SIG-M5 treated with dmso at 0.1 percent for 504 hours (cell line): ENCODE measurements around the gene CLCN2.
"Not testable (repeated sequence)": the region's sequence is repeated elsewhere in the genome, so short reads cannot be mapped to it uniquely, and the experiment has no call there.

Experiments used
- DNase-seq: peaks from one replicate; lab custom pipeline; 2025; ENCODE audit not compliant: unreplicated experiment; lab: John Stamatoyannopoulos, UW

Gene CLCN2

GRCh38 chr3:184347321-184348056, 13.9 kb downstream of the CLCN2 start:
- no peak for DNase-seq

- no peak for DNase-seq
Measured at GRCh38 chr3:184346480-184347190, 14.8 kb downstream of the CLCN2 start.

GRCh38 chr3:184345317-184346144, 15.9 kb downstream of the CLCN2 start:
- peak; percentile 82 for DNase-seq

GRCh38 chr3:184344579-184345316, 16.7 kb downstream of the CLCN2 start:
- DNase-seq, result no peak

GRCh38 chr3:184343200-184343876, 18.1 kb downstream of the CLCN2 start:
- DNase-seq, result no peak

GRCh38 chr3:184341925-184342324, 19.5 kb downstream of the CLCN2 start:
- DNase-seq, result no peak

- not testable (repeated sequence) for DNase-seq
Measured at GRCh38 chr3:184339451-184340135, 21.8 kb downstream of the CLCN2 start.

GRCh38 chr3:184339001-184339400, 22.4 kb downstream of the CLCN2 start:
- no peak for DNase-seq

- no peak for DNase-seq
Measured at GRCh38 chr3:184338511-184338945, 22.9 kb downstream of the CLCN2 start.

GRCh38 chr3:184337981-184338380, 23.4 kb downstream of the CLCN2 start:
- no peak for DNase-seq

GRCh38 chr3:184337399-184337714, 24.0 kb downstream of the CLCN2 start, which contains the start of gene FAM131A:
Gene FAM131A, plus strand, starts transcription at chr3:184337600. Its CDS starts 31 bp downstream, at chr3:184337631.
- DNase-seq, result no peak

GRCh38 chr3:184336547-184337398, 24.6 kb downstream of the CLCN2 start:
- no peak for DNase-seq

- DNase-seq, result peak; percentile 45
Measured at GRCh38 chr3:184335661-184336546, 25.5 kb downstream of the CLCN2 start.

- DNase-seq, result no peak
Measured at GRCh38 chr3:184335291-184335660, 26.1 kb downstream of the CLCN2 start.

- peak; percentile 38 for DNase-seq
Measured at GRCh38 chr3:184334470-184335158, 26.8 kb downstream of the CLCN2 start.

- no peak for DNase-seq
Measured at GRCh38 chr3:184333700-184334099, 27.7 kb downstream of the CLCN2 start.

- no peak for DNase-seq
Measured at GRCh38 chr3:184333190-184333589, 28.2 kb downstream of the CLCN2 start.
